GM18499 (cell line): ENCODE results near the gene WNT3.
"Not testable (repeated sequence)": the region's sequence is repeated elsewhere in the genome, so short reads cannot be mapped to it uniquely, and the experiment has no call there.

Experiments
- ATAC-seq: cut with Tn5 transposase; IDR thresholded peaks from one replicate; pipeline ENCODE4 v1.9.1; 2021; ENCODE audit warnings: moderate number of reproducible peaks; ENCODE audit not compliant: insufficient read depth, unreplicated experiment

Gene WNT3

GRCh38 chr17:46769531-46770438 is 48.7 kb downstream of the WNT3 start:
- no peak for ATAC-seq

- ATAC-seq, result not testable (repeated sequence)
These were observed 49.6 kb downstream of the WNT3 start for GRCh38 chr17:46768896-46769295.

- no peak for ATAC-seq
These were observed 50.0 kb downstream of the WNT3 start for GRCh38 chr17:46768540-46768870.

- no peak for ATAC-seq
These were observed 51.7 kb downstream of the WNT3 start for GRCh38 chr17:46766493-46767491.

GRCh38 chr17:46765453-46765852 is 53.0 kb downstream of the WNT3 start:
- no peak for ATAC-seq

- ATAC-seq, result no peak
These were observed 53.6 kb downstream of the WNT3 start for GRCh38 chr17:46764709-46765401.

- ATAC-seq, result no peak
These were observed 54.3 kb downstream of the WNT3 start for GRCh38 chr17:46764000-46764708.

GRCh38 chr17:46763416-46763815 is 55.1 kb downstream of the WNT3 start:
- ATAC-seq, result no peak

GRCh38 chr17:46759141-46759540 is 59.4 kb downstream of the WNT3 start:
- ATAC-seq, result no peak

- ATAC-seq, result no peak
These were observed 59.9 kb downstream of the WNT3 start for GRCh38 chr17:46758614-46759013.

- not testable (repeated sequence) for ATAC-seq
These were observed 60.9 kb downstream of the WNT3 start for GRCh38 chr17:46757588-46757987.

GRCh38 chr17:46756861-46757260 is 61.6 kb downstream of the WNT3 start:
- ATAC-seq, result no peak

- no peak for ATAC-seq
These were observed 62.3 kb downstream of the WNT3 start for GRCh38 chr17:46756081-46756735.

- no peak for ATAC-seq
These were observed 64.7 kb downstream of the WNT3 start for GRCh38 chr17:46753776-46754175.

GRCh38 chr17:46751425-46751824 is 67.1 kb downstream of the WNT3 start:
- no peak for ATAC-seq

GRCh38 chr17:46745376-46745775 is 73.1 kb downstream of the WNT3 start:
- no peak for ATAC-seq

GRCh38 chr17:46744441-46744840 is 74.1 kb downstream of the WNT3 start:
- no peak for ATAC-seq

- ATAC-seq, result no peak
These were observed 75.8 kb downstream of the WNT3 start for GRCh38 chr17:46742565-46743270.
